ENCODE measurements around the gene DET1. TPM values are rescaled to one million over a fixed set of nuclear protein-coding genes. Genes with fewer than 3 reads are reported as not detected.
"Not testable (repeated sequence)": the region's sequence is repeated elsewhere in the genome, so short reads cannot be mapped to it uniquely, and the experiment has no call there.

The DET1 gene
- polyA plus RNA-seq, 1 donor from 2014 or later: 12.9 TPM

- no peak for TF ChIP-seq MXI1 (conservative IDR thresholded peaks at IDR 0.05; ENCODE audit: poor library complexity, severe bottlenecking)
- TF ChIP-seq EP300 (conservative IDR thresholded peaks at IDR 0.05; ENCODE audit: poor library complexity, severe bottlenecking): no peak
- TF ChIP-seq SMC3 (conservative IDR thresholded peaks at IDR 0.05; ENCODE audit: poor library complexity): no peak
- no peak for TF ChIP-seq POLR2AphosphoS5 (IDR thresholded peaks at IDR 0.05)
- TF ChIP-seq EZH2 (IDR thresholded peaks at IDR 0.05; ENCODE audit: borderline replicate concordance, insufficient read depth, low read length, poor library complexity, severe bottlenecking): no peak
- no peak for TF ChIP-seq RAD21 (conservative IDR thresholded peaks at IDR 0.05)
- TF ChIP-seq REST (IDR thresholded peaks at IDR 0.05; ENCODE audit: borderline replicate concordance): no peak
- no peak for TF ChIP-seq TAF1 (IDR thresholded peaks at IDR 0.05; ENCODE audit: low read depth)
- TF ChIP-seq CTCF (IDR thresholded peaks at IDR 0.05; ENCODE audit: poor library complexity, severe bottlenecking): no peak
- Histone ChIP-seq H3K9me3 (ENCODE audit: low read length) (no peaks in the 10 kb centered on the region), H3K9me2 (ENCODE audit: insufficient read depth, low read length) (no peaks in the 10 kb centered on the region), H3K27ac (ENCODE audit: low read length) (no peak overlapping the region), H3K27me3 (ENCODE audit: insufficient read depth, low read depth, low read length) (no peaks in the 10 kb centered on the region), H2AFZ (ENCODE audit: low read depth, low read length) (no peak overlapping the region), H3K36me3 (ENCODE audit: insufficient read depth, low read length) (no peaks in the 10 kb centered on the region), H3K9ac (ENCODE audit: low read length) (no peak overlapping the region), H4K20me1 (ENCODE audit: insufficient read depth) (no peaks in the 10 kb centered on the region), H3K79me2 (replicated peaks; ENCODE audit: insufficient read depth, low read length) (peaks cover 3% of the 10 kb centered on the region), H3K4me2 (ENCODE audit: low read length) (no peak overlapping the region), H3F3A (ENCODE audit: insufficient read depth, low read length, poor library complexity, severe bottlenecking) (no peaks in the 10 kb centered on the region), H3K4me3 (ENCODE audit: low read length) (no peak overlapping the region)
Observed at GRCh38 chr15:88541709-88542341, 4.7 kb downstream of the DET1 start.

DNA sequence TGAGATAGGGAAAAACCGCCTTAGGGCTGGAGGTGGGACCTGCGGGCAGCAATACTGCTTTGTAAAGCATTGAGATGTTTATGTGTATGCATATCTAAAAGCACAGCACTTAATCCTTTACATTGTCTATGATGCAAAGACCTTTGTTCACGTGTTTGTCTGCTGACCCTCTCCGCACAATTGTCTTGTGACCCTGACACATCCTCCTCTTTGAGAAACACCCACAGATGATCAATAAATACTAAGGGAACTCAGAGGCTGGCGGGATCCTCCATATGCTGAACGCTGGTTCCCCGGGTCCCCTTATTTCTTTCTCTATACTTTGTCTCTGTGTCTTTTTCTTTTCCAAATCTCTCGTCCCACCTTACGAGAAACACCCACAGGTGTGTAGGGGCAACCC, 5.4 kb downstream of the DET1 start:
- not testable (repeated sequence) for H2AFZ ChIP-seq (ENCODE audit: low read depth, low read length); H3K27ac ChIP-seq (ENCODE audit: low read length); H3K9me2 ChIP-seq (ENCODE audit: insufficient read depth, low read length); H3K79me2 ChIP-seq (replicated peaks; ENCODE audit: insufficient read depth, low read length); H3K9ac ChIP-seq (ENCODE audit: low read length); H3K36me3 ChIP-seq (ENCODE audit: insufficient read depth, low read length); H3K27me3 ChIP-seq (ENCODE audit: insufficient read depth, low read depth, low read length); H3K9me3 ChIP-seq (ENCODE audit: low read length); H3F3A ChIP-seq (ENCODE audit: insufficient read depth, low read length, poor library complexity, severe bottlenecking); H3K4me2 ChIP-seq (ENCODE audit: low read length); H3K4me3 ChIP-seq (ENCODE audit: low read length); H4K20me1 ChIP-seq (ENCODE audit: insufficient read depth)

GRCh38 chr15:88540350-88540749, 6.1 kb downstream of the DET1 start:
- H3K4me2 ChIP-seq (ENCODE audit: low read length); H3K36me3 ChIP-seq (ENCODE audit: insufficient read depth, low read length); H3K27me3 ChIP-seq (ENCODE audit: insufficient read depth, low read depth, low read length); H3F3A ChIP-seq (ENCODE audit: insufficient read depth, low read length, poor library complexity, severe bottlenecking); H3K9me3 ChIP-seq (ENCODE audit: low read length); H3K9me2 ChIP-seq (ENCODE audit: insufficient read depth, low read length); H3K9ac ChIP-seq (ENCODE audit: low read length); H4K20me1 ChIP-seq (ENCODE audit: insufficient read depth); H3K79me2 ChIP-seq (replicated peaks; ENCODE audit: insufficient read depth, low read length); H3K4me3 ChIP-seq (ENCODE audit: low read length); H3K27ac ChIP-seq (ENCODE audit: low read length); H2AFZ ChIP-seq (ENCODE audit: low read depth, low read length): not testable (repeated sequence)

All from neural cell (in vitro differentiated cells).